ENCODE results near the gene PEX10.
A peak's percentile ranks its signal among the peaks of the same experiment; 100 is the strongest.

PEX10 gene

GRCh38 chr1:2418791-2419320 is 6.5 kb upstream of the PEX10 start:
- DNase-seq = no peak

DNA sequence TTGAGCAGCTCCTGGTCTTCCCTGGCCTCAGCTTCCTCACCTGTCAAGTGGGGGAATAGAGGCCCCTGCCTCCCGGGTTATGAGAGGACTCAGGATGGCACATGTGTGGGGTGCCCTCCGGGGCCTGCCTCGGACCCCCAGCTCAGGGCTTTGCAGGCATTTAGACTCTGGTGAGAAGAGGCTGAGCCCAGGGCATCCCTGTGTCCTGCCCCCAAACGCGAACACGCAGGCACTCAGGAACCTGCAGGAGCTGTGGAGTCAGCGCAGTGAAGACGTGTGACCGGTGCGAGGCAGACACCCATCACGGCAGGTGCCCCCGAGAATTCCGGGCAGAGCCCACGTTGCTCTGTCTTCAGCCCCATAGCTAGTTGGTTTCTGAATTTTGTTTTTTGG is 5.5 kb upstream of the PEX10 start:
- no peak for DNase-seq

DNA sequence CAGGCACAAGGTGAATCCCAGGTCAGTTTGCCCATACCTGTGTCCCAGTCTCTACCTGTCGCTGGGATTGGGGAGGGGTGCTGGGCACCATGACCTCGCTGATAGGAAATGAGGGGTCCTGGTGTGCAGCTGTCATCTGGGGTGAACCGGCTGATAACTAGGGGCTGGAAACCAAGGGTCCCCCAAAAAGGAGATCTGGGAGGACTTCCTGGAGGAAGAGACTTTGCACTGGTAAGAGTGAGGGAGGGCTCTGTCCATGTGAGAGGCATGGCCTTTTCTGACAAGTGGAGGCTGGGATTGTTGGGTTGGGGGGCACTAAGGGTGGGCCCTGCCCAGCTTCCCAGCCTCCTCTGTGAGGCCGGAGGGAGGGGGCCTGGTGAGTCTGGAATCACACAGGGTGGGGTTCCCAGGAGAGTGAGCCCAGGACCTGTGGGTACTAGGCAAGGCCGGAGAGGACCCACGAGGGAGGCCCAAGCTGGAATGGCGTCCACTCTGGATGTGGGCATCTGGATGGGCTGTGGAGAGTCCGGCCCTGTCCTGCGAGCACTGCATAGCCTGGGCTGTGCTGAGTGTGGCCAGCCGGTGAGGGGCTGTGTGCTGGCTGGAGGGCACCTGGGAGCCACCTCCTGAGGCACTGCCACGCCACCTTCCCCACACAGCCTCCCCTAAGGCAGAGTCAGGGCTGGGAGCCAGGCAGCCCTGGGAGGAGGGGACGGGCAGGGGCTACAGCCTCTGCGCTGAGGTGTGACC is 4.9 kb upstream of the PEX10 start:
- no peak for DNase-seq

GRCh38 chr1:2416403-2416802 is 4.0 kb upstream of the PEX10 start:
- peak; percentile 37 for DNase-seq

GRCh38 chr1:2415801-2416208 is 3.4 kb upstream of the PEX10 start:
- peak; percentile 54 for DNase-seq

DNA sequence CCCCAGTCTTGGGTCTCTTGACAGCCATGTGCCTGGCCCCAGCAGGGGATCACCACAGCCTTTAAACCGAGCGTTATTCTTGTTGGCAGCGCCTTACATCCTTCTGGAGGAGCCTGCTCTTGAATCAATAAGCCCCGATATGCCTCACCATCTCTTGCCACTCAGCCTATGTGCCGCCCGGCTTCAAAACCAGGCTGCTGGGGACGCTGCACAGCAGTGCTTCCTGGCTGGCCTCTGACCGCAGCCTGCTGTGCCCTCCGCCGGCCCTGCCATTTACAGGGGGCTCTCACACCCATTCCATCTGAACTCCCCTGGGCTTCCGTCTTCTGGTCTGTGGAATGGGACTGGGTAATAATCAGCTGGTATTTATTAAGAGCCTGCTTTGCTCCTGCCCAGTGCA is 3.0 kb upstream of the PEX10 start:
- no peak for DNase-seq

DNA sequence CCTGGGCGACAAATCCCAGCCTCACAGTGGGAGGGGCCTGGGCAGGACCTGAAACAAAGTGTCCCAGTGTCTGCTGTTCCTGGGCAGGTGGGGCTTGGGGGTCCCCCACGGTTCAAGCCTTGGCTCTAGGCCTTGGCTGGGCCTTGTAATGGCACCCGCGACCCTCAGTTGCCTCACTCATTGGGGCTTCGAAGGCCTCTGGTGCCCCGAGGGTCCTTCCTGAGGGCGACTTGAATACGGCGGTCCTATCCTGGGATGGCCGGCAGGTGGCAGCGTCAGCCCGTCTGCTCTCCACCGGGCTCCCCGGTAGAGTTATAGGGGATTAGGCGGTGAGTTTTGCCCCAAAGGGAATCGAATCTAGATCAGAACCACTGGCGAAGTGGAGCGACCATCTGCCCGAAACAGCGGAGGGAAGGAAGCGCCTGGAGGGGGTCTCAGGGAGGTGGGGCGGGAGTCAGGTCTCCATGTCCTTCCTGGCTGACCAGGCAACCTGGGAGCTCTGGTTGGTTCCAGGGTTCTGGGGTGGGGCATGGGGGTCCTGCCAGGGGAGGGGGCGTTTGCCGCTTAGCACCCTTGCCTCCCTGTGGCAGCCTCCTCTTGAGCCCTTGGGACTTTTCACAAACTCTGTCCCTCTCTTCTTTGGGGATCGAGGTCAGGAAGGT is 2.1 kb upstream of the PEX10 start:
- peak; percentile 84 for DNase-seq

DNA sequence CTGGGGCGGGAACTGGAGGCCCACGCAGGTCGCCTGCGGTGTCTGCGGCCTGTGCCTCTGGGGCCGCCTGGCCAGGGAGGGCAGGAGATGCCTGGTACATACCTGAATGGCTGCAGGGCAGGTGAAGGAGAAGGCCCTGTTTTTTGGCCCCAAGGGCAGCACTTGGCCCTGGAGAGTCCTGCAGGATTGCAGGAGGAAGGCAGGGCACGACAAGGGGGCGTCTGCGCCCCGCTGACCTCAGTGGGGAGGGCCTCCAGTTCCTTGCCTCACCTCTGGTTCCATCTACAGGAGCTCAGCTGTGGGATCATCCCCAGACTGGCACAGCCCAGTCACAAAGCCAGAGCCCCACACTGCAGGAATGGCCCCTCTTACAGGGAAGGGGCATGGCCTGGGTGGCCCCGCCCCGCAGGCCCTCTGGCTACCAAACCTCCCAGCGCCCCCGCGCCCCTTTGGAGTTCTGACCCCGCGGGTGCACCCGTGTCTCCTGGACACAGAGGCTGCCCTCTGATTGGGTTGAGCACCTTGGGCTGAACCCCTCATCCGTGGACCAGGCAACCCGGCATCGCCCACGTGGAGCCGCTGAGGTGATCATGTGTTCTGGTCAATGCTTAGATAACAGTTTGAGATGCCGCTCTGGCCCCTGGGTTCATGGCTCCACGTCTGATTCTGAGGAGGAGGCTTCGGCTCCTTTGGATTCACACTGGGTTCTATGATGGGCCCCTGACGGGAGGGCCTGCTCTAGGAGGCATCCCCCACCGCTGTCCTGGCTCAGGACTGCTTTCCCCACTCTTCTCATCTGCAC is 1.3 kb upstream of the PEX10 start:
- no peak for DNase-seq

- no peak for DNase-seq
Observed at GRCh38 chr1:2412773-2413494, 570 bp upstream of the PEX10 start.

- no peak for DNase-seq
Observed at GRCh38 chr1:2411801-2412394, 466 bp downstream of the PEX10 start.

DNA sequence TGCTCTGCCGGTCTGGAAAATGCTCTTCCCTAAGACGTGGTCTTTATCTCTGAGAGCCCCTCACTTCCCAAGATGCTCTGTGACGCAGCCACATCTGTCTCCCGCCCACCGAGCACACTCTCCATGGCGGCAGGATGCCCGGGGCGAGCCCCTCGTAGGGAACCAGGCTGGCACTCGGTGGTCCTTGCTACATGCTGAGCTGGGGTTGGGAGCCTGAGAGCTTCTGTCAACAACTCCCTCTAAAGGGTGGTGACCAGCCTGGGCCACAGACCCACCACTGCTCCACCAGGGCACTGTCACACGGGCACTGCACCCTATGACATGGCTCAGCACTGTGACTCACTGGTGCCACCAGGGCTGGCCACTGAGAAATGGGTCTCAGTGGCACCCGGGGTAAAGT is 2.6 kb downstream of the PEX10 start:
- DNase-seq = no peak

DNA sequence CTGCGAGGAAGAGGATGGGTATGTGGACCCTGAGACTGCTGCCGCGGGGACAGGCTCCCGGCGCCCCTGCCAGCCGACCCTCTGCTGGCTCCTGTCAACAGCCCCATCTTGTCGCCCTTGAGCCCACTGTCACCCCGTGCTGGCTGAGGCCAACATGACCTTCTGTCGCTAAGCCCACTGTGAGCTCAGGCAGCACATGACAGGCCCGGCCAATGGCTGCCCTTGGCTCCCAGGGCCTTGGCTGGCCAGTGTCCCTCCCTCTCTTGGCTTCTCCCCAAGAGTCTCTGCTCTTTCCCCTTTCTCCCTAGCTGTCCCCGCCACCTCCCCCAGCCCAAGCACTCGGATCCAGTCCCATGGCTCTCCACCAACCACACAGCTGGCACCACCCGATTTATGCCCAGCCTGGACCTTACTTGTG is 3.5 kb downstream of the PEX10 start:
- no peak for DNase-seq

DNA sequence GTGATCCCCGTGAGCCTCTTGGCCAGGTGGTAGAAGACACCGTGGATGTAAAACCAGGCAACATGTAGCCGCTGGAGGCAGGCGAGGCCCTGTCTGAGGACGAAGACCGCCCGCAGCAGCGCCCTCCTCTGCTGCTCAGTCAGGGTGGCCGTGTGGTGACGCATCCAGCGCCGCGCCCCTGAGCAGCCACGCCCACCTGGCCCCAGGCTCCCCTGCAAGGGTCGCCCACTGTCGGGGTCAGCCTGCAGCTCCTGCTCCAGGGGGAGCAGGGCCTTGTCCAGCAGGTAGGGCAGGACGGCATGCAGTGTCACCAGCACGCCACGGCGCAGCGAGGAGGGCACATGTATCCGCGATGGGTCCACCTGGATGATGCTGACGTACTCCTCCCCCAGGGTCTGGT is 3.9 kb downstream of the PEX10 start:
- DNase-seq = no peak

- no peak for DNase-seq
Observed at GRCh38 chr1:2407991-2408275, 4.4 kb downstream of the PEX10 start.

- no peak for DNase-seq
Observed at GRCh38 chr1:2407166-2407990, 5.0 kb downstream of the PEX10 start.

DNA sequence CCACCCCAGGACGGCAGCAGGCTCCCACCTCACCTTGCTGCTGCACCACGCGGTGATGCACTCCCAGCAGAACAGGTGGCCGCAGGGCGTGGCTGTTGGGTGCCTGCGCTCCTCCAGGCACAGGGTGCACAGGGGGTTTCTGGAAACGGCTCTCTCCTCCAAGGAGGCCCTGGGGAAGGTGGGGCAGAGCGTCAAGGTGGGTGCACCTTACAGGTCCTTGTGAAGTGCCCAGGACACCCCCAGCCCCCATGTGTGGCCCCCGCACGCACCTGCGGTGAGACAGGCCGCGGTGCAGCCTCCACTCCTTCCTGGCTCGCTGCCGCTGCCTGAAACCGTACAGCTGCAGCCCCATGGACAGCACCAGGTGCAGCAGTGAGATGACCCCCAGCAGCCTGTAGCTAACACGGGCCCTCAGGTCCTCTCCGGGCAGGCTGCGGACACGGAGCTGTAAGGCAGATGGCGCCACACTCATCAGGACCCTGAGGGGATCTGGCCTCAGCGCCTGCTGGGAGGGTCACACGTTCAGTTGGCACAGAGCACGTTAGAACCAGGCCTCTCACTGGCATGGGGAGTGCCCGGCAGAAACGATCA is 5.8 kb downstream of the PEX10 start:
- no peak for DNase-seq

DNA sequence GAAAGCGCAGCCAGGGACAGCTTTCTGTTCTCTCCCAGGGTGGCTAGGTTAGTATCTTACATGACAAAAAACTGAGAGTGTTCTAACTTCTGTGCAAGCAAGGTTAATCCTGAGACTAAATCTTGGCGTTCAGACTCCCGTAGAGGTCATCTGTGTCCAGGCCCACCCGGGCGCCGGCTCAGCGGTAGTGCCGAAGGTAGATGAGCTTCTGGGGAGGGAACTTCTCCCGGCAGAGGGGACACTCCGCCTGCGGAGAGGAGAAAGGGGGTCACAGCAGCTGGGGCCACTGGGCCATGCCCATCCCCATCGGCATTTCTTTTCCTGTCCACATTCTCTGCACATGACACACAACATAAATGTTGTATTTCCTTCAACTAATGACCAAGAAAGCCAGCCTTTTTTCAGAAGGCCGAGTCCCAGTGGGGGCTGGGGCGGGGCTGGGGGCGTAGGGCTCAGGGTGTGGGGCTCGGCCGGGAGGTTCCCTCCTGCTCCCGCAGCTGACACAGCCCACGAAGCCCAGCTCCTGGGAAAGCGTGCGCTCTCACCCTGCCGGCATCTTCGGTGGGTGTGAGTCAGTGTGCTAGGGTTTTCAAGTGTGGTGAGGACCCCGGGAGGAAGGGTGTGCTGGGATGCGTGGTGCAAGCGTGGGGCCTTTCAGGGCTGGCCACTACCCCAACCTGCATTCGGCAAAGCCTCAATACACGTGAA is 6.6 kb downstream of the PEX10 start:
- DNase-seq = no peak

- no peak for DNase-seq
Observed at GRCh38 chr1:2404890-2405511, 7.4 kb downstream of the PEX10 start.

DNA sequence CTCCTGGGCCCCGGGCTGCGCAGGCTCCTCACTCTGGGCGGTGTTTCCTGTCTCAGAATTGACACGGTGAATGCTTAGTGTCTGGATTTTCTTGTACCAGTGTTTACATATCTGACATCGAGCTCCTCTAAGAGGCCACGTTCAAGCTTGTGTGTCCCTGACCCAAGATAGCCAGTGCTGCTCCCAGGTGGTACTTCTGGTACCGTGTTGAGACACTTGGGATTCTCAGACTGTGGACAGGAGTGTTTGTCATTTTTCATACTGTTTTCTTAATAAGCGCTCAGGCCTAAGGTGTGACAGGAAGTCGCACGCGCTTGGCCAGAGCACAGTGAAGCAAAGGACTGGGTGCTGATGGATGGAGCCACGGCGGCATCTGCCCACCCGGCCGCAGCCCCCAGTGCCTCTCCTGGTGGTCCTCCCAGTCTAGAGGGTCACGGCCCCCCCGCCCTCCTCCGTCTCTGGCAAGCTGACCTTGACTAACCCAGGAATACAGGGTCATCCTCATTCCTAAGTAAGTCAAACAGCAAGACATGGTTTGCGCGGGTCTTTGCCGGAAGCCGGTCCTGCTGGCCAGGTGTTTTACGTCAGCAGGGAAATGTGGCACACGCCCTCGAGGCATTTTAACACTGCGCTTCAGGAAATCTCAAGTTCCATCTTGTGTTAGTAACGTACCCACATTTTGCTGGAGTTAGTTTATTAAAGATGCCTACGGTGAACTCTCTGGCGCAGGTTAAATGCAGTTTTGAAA is 8.0 kb downstream of the PEX10 start:
- no peak for DNase-seq

- no peak for DNase-seq
Observed at GRCh38 chr1:2403273-2403672, 9.1 kb downstream of the PEX10 start.
